ENCODE data around the gene CAMK2D. TPM values are rescaled to one million over a fixed set of nuclear protein-coding genes. Genes with fewer than 3 reads are reported as not detected.

CAMK2D gene
- total and polyA plus RNA-seq, 2 donors from 2014 or later = 9.1 to 34.7 TPM

GRCh38 chr4:113645288-113645687, 116.2 kb downstream of the CAMK2D start:
- Histone ChIP-seq H3K27ac (ENCODE audit: low read depth in 2 of 2, low read length in 2 of 2) (no peak overlapping the region), H3K27me3 (ENCODE audit: control insufficient read depth, insufficient read depth, low read length) (no peaks in the 10 kb centered on the region), H3K4me1 (ENCODE audit: control insufficient read depth in 2 of 3, insufficient read depth in 2 of 3, low read depth in 1 of 3, low read length in 3 of 3) (peaks cover 0 to 2% (median 0%) of the 10 kb centered on the region in 3 donors), H3K9ac (ENCODE audit: low read length in 3 of 3) (no peak overlapping the region), H3K4me3 (ENCODE audit: low read length in 3 of 3) (no peak overlapping the region), H3K36me3 (ENCODE audit: control insufficient read depth in 2 of 3, insufficient read depth in 3 of 3, low read length in 3 of 3) (no peaks in the 10 kb centered on the region), H3K9me3 (ENCODE audit: control insufficient read depth in 2 of 3, insufficient read depth in 1 of 3, low read length in 3 of 3) (no peaks in the 10 kb centered on the region)
- FAIRE-seq = no peak
- no peak for DNase-seq
- intact Hi-C loops (cut with DNase I) = no loop called here
- no peak for TF ChIP-seq CTCF (IDR thresholded peaks at IDR 0.05; ENCODE audit: borderline replicate concordance, extremely low read depth, insufficient read depth)

- no peak overlapping the region for H3K4me3 ChIP-seq (ENCODE audit: low read length in 3 of 3)
- DNase-seq (no peak), FAIRE-seq (no peak)
- no peak overlapping the region for H3K27ac ChIP-seq (ENCODE audit: low read depth in 2 of 2, low read length in 2 of 2)
- H3K4me1 ChIP-seq (ENCODE audit: control insufficient read depth in 2 of 3, insufficient read depth in 2 of 3, low read depth in 1 of 3, low read length in 3 of 3) = peaks cover 0 to 2% (median 0%) of the 10 kb centered on the region in 3 donors
- no peak for TF ChIP-seq CTCF (IDR thresholded peaks at IDR 0.05; ENCODE audit: borderline replicate concordance, extremely low read depth, insufficient read depth)
- intact Hi-C loops (cut with DNase I) = no loop called here
- no peaks in the 10 kb centered on the region for H3K36me3 ChIP-seq (ENCODE audit: control insufficient read depth in 2 of 3, insufficient read depth in 3 of 3, low read length in 3 of 3)
- no peaks in the 10 kb centered on the region for H3K27me3 ChIP-seq (ENCODE audit: control insufficient read depth, insufficient read depth, low read length)
- no peak overlapping the region for H3K9ac ChIP-seq (ENCODE audit: low read length in 3 of 3)
- no peaks in the 10 kb centered on the region for H3K9me3 ChIP-seq (ENCODE audit: control insufficient read depth in 2 of 3, insufficient read depth in 1 of 3, low read length in 3 of 3)
Measured at GRCh38 chr4:113644398-113644797, 117.1 kb downstream of the CAMK2D start.

- H3K9ac ChIP-seq (ENCODE audit: low read length in 3 of 3) = no peak overlapping the region
- no peak for TF ChIP-seq CTCF (IDR thresholded peaks at IDR 0.05; ENCODE audit: borderline replicate concordance, extremely low read depth, insufficient read depth)
- no peaks in the 10 kb centered on the region for H3K9me3 ChIP-seq (ENCODE audit: control insufficient read depth in 2 of 3, insufficient read depth in 1 of 3, low read length in 3 of 3)
- intact Hi-C loops (cut with DNase I) = no loop called here
- no peaks in the 10 kb centered on the region for H3K36me3 ChIP-seq (ENCODE audit: control insufficient read depth in 2 of 3, insufficient read depth in 3 of 3, low read length in 3 of 3)
- no peaks in the 10 kb centered on the region for H3K27me3 ChIP-seq (ENCODE audit: control insufficient read depth, insufficient read depth, low read length)
- peaks cover 0 to 2% (median 0%) of the 10 kb centered on the region in 3 donors for H3K4me1 ChIP-seq (ENCODE audit: control insufficient read depth in 2 of 3, insufficient read depth in 2 of 3, low read depth in 1 of 3, low read length in 3 of 3)
- no peak for DNase-seq
- H3K27ac ChIP-seq (ENCODE audit: low read depth in 2 of 2, low read length in 2 of 2) = no peak overlapping the region
- no peak for FAIRE-seq
- no peak overlapping the region for H3K4me3 ChIP-seq (ENCODE audit: low read length in 3 of 3)
Measured at GRCh38 chr4:113643505-113643904, 118.0 kb downstream of the CAMK2D start.

GRCh38 chr4:113641025-113641431, 120.5 kb downstream of the CAMK2D start:
- FAIRE-seq = no peak
- intact Hi-C loops (cut with DNase I) = no loop called here
- peaks cover 0 to 2% (median 0%) of the 10 kb centered on the region in 3 donors for H3K4me1 ChIP-seq (ENCODE audit: control insufficient read depth in 2 of 3, insufficient read depth in 2 of 3, low read depth in 1 of 3, low read length in 3 of 3)
- DNase-seq = no peak
- H3K4me3 ChIP-seq (ENCODE audit: low read length in 3 of 3) = no peak overlapping the region
- no peak for TF ChIP-seq CTCF (IDR thresholded peaks at IDR 0.05; ENCODE audit: borderline replicate concordance, extremely low read depth, insufficient read depth)
- H3K9ac ChIP-seq (ENCODE audit: low read length in 3 of 3) = no peak overlapping the region
- H3K27me3 ChIP-seq (ENCODE audit: control insufficient read depth, insufficient read depth, low read length) = no peaks in the 10 kb centered on the region
- H3K27ac ChIP-seq (ENCODE audit: low read depth in 2 of 2, low read length in 2 of 2) = no peak overlapping the region
- no peaks in the 10 kb centered on the region for H3K36me3 ChIP-seq (ENCODE audit: control insufficient read depth in 2 of 3, insufficient read depth in 3 of 3, low read length in 3 of 3)
- no peaks in the 10 kb centered on the region for H3K9me3 ChIP-seq (ENCODE audit: control insufficient read depth in 2 of 3, insufficient read depth in 1 of 3, low read length in 3 of 3)
